Measurements from ENCODE around the gene IKZF2. TPM values are rescaled to one million over a fixed set of nuclear protein-coding genes. Genes with fewer than 3 reads are reported as not detected.

IKZF2 gene
- total RNA-seq, 1 donor from 2014 or later: 21.9 TPM

DNA sequence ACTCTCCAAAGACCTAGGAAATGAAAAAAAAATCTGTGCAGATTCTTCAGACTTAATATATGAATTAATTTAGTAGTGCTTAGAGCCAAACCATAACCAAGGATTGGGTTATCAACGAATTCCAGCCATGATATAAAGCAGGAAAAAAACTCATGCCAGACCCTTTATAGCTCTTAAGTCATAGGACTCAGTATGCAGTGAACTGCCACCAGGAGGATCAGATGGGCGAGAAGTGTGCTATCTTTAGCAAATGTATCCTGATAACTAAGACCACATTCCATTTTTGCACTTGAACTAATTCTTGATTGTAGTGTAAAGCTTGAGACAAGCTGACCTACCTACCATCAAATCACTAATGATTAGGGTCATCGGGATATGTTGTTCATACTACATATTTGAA lies 178.1 kb downstream of the IKZF2 start:
- Mint-ChIP-seq H3K36me3 (ENCODE audit: insufficient read depth) (no peaks in the 10 kb centered on the region), H3K4me1 (ENCODE audit: low read depth) (peaks cover 47% of the 10 kb centered on the region), H3K4me3 (ENCODE audit: low read depth) (no peak overlapping the region), H3K27ac (no peak overlapping the region), H3K27me3 (no peaks in the 10 kb centered on the region), H3K9me3 (ENCODE audit: low read depth) (no peaks in the 10 kb centered on the region)
- DNase-seq (ENCODE audit: low spot score, unreplicated experiment): no peak
- TF ChIP-seq, protein P1, sequence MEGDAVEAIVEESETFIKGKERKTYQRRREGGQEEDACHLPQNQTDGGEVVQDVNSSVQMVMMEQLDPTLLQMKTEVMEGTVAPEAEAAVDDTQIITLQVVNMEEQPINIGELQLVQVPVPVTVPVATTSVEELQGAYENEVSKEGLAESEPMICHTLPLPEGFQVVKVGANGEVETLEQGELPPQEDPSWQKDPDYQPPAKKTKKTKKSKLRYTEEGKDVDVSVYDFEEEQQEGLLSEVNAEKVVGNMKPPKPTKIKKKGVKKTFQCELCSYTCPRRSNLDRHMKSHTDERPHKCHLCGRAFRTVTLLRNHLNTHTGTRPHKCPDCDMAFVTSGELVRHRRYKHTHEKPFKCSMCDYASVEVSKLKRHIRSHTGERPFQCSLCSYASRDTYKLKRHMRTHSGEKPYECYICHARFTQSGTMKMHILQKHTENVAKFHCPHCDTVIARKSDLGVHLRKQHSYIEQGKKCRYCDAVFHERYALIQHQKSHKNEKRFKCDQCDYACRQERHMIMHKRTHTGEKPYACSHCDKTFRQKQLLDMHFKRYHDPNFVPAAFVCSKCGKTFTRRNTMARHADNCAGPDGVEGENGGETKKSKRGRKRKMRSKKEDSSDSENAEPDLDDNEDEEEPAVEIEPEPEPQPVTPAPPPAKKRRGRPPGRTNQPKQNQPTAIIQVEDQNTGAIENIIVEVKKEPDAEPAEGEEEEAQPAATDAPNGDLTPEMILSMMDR (IDR thresholded peaks at IDR 0.05; ENCODE audit: unreplicated experiment): no peak

GRCh38 chr2:212970132-212970531 lies 181.3 kb downstream of the IKZF2 start:
- H3K4me1 Mint-ChIP-seq (ENCODE audit: low read depth): peaks cover 42% of the 10 kb centered on the region
- H3K9me3 Mint-ChIP-seq (ENCODE audit: low read depth): no peaks in the 10 kb centered on the region
- no peak for DNase-seq (ENCODE audit: low spot score, unreplicated experiment)
- H3K4me3 Mint-ChIP-seq (ENCODE audit: low read depth): no peak overlapping the region
- no peaks in the 10 kb centered on the region for H3K36me3 Mint-ChIP-seq (ENCODE audit: insufficient read depth)
- H3K27me3 Mint-ChIP-seq: no peaks in the 10 kb centered on the region
- TF ChIP-seq, protein P1 (IDR thresholded peaks at IDR 0.05; ENCODE audit: unreplicated experiment): no peak
- H3K27ac Mint-ChIP-seq: no peak overlapping the region

DNA sequence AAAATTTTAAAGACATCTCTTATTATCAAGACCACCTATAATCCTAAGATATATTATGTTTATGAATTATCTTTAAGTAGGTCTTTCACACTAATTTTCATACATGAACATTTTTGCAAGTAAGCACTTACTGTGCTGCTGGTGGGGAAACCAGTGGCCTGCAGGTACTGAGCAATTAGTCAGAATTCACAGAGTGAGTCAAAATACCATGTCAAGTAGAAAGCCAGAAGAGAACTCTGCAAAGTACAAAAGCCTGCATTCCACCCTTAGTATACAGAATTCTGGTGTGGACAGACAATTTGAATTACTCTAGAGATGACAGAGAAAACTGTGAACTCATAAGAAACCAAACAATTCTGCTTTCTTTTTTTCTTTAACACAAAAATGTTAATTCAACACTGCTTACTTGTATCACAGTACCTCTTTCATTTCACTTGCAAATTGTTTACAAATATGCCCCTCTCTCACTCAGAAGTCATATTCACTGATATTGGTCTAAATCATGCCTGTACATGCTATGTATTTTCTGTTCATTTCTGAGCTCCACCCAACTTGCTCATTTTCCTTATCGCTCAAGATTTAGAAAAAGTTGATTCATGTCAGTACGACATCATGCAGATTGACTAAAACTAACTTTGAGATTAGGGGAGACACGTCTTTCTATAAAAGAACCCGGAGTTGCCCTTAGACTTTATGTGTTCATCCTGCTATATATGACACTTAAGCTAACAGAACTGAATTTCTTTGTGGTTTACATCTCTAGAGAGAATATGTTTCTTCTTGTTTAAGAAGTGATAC lies 182.9 kb downstream of the IKZF2 start:
- TF ChIP-seq, protein P1 (IDR thresholded peaks at IDR 0.05; ENCODE audit: unreplicated experiment): no peak
- H3K27me3 Mint-ChIP-seq: no peaks in the 10 kb centered on the region
- H3K27ac Mint-ChIP-seq: no peak overlapping the region
- H3K36me3 Mint-ChIP-seq (ENCODE audit: insufficient read depth): no peaks in the 10 kb centered on the region
- no peaks in the 10 kb centered on the region for H3K9me3 Mint-ChIP-seq (ENCODE audit: low read depth)
- H3K4me1 Mint-ChIP-seq (ENCODE audit: low read depth): peaks cover 29% of the 10 kb centered on the region
- DNase-seq (ENCODE audit: low spot score, unreplicated experiment): no peak
- H3K4me3 Mint-ChIP-seq (ENCODE audit: low read depth): no peak overlapping the region

DNA sequence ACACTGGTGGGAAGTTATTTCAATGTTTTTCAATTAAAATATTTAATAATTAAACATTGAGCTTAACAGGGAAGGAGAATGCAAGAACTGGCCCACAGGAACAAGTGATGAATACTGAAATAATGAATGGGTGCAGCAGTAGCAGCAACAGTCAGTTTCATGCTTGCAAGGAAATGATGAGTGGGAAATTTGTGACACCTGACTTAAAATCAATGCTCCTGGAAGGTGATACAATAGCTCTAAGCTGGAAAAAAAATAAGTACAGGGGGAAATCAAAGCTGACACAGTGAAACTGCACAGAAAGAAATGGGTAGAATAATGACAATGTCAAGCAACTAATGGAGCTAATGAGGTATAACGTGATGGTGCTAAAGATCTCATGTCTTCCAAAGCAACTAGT lies 184.5 kb downstream of the IKZF2 start:
- Mint-ChIP-seq H3K4me3 (ENCODE audit: low read depth) (no peak overlapping the region), H3K4me1 (ENCODE audit: low read depth) (peaks cover 24% of the 10 kb centered on the region), H3K27ac (no peak overlapping the region), H3K27me3 (no peaks in the 10 kb centered on the region), H3K36me3 (ENCODE audit: insufficient read depth) (no peaks in the 10 kb centered on the region), H3K9me3 (ENCODE audit: low read depth) (no peaks in the 10 kb centered on the region)
- TF ChIP-seq, protein P1 (IDR thresholded peaks at IDR 0.05; ENCODE audit: unreplicated experiment): no peak
- no peak for DNase-seq (ENCODE audit: low spot score, unreplicated experiment)

DNA sequence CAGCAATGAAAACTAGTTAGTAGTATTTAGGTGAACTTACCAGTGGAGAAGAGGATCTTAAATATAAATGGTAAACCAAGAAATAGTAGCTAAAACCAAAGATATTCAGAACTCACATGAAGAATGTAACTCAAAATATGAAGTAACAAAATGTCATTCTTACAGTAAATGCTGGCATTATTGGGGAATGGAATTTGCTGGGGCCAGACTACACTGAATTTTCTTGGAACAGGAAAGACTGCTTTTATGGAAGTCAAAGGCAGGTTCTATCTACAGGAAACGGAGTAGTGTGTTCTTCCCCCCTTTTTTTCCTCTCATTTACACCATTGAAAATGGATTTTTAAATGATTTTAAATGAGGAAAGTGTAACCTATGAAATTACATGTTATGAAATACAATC lies 188.7 kb downstream of the IKZF2 start:
- Mint-ChIP-seq H3K4me1 (ENCODE audit: low read depth) (peaks cover 13% of the 10 kb centered on the region), H3K27ac (no peak overlapping the region), H3K4me3 (ENCODE audit: low read depth) (no peak overlapping the region), H3K9me3 (ENCODE audit: low read depth) (no peaks in the 10 kb centered on the region), H3K36me3 (ENCODE audit: insufficient read depth) (no peaks in the 10 kb centered on the region), H3K27me3 (no peaks in the 10 kb centered on the region)
- DNase-seq (ENCODE audit: low spot score, unreplicated experiment): no peak
- TF ChIP-seq, protein P1 (IDR thresholded peaks at IDR 0.05; ENCODE audit: unreplicated experiment): no peak
